ENCODE results near the gene PRB3. TPM values are rescaled to one million over a fixed set of nuclear protein-coding genes. Genes with fewer than 3 reads are reported as not detected.

The PRB3 gene
- total and polyA plus RNA-seq, 9 of the 15 experiments (the other 6 are each of a cell fraction or from before 2014, with no cell fraction given): 0.07 TPM; not detected in 8

- Histone ChIP-seq H3K4me1 (replicated peaks in 1 of 2; ENCODE audit: control insufficient read depth in 2 of 2, insufficient read depth in 2 of 2, low read length in 2 of 2) (no peaks in the 10 kb centered on the region), H3K4me3 (no peak overlapping the region), H4K20me1 (replicated peaks; ENCODE audit: control insufficient read depth, insufficient read depth, low read length) (no peaks in the 10 kb centered on the region), H3K36me3 (ENCODE audit: control insufficient read depth, insufficient read depth, low read length) (no peaks in the 10 kb centered on the region), H3K9ac (ENCODE audit: insufficient read depth in 1 of 2, low read depth in 2 of 2, low read length in 2 of 2) (no peak overlapping the region), H3K4me2 (ENCODE audit: insufficient read depth, low read length) (no peak overlapping the region), H3K27ac (ENCODE audit: extremely low read depth, low read depth, low read length) (no peak overlapping the region), H3K9me1 (ENCODE audit: control insufficient read depth, insufficient read depth, low read length) (no peaks in the 10 kb centered on the region), H2AFZ (ENCODE audit: low read depth, low read length) (no peak overlapping the region), H3K27me3 (ENCODE audit: control insufficient read depth in 2 of 2, insufficient read depth in 2 of 2, low read length in 2 of 2) (0 out of 5 replicates have a peak, but pooled peaks cover 0 to 3% of the 10 kb centered on the region in 2 experiments), H3K9me3 (replicated peaks; ENCODE audit: control insufficient read depth, insufficient read depth, low read depth, low read length) (no peaks in the 10 kb centered on the region), H3K79me2 (ENCODE audit: control insufficient read depth, insufficient read depth, low read length) (no peaks in the 10 kb centered on the region)
- 5% methylated on average over 4 of the region's 4 CpGs for WGBS (ENCODE audit: insufficient coverage, low coverage, missing lambda C conversion rate)
- no TSS peak for BruUV-seq (replicated peaks)
- CTCF ChIA-PET (ENCODE audit: low intra/inter-chr PET ratio): no interaction called here
- intact Hi-C loops (cut with micrococcal nuclease) (no loop called here), in situ Hi-C loops (cut with MboI) (no loop called here)
- POLR2A ChIA-PET: no interaction called here
- TF ChIP-seq ZNF12 (CRISPR knock-in tag; IDR thresholded peaks at IDR 0.05): no peak
- TF ChIP-seq FOXO4 (CRISPR knock-in tag; IDR thresholded peaks at IDR 0.05): no peak
- DNase-seq (ENCODE audit: extremely low read depth in 1 of 4, low spot score in 3 of 4): no peak
- no peak for ATAC-seq
- no peak for FAIRE-seq
Observed at GRCh38 chr12:11238275-11238674, 31.2 kb downstream of the PRB3 start.

GRCh38 chr12:11233532-11233931 lies 36.0 kb downstream of the PRB3 start:
- H3K4me2 ChIP-seq (ENCODE audit: insufficient read depth, low read length): no peak overlapping the region
- H3K36me3 ChIP-seq (ENCODE audit: control insufficient read depth, insufficient read depth, low read length): no peaks in the 10 kb centered on the region
- no peak for TF ChIP-seq BHLHE40 (IDR thresholded peaks at IDR 0.05; ENCODE audit: low read length)
- TF ChIP-seq TAF15 (IDR thresholded peaks at IDR 0.05; ENCODE audit: low read depth, low read length): no peak
- TF ChIP-seq, protein P1, sequence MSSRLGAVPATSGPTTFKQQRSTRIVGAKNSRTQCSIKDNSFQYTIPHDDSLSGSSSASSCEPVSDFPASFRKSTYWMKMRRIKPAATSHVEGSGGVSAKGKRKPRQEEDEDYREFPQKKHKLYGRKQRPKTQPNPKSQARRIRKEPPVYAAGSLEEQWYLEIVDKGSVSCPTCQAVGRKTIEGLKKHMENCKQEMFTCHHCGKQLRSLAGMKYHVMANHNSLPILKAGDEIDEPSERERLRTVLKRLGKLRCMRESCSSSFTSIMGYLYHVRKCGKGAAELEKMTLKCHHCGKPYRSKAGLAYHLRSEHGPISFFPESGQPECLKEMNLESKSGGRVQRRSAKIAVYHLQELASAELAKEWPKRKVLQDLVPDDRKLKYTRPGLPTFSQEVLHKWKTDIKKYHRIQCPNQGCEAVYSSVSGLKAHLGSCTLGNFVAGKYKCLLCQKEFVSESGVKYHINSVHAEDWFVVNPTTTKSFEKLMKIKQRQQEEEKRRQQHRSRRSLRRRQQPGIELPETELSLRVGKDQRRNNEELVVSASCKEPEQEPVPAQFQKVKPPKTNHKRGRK (tag; IDR thresholded peaks at IDR 0.05): no peak
- no peak for TF ChIP-seq HMGXB4 (CRISPR knock-in tag; IDR thresholded peaks at IDR 0.05)
- no peak for TF ChIP-seq ATF7 (IDR thresholded peaks at IDR 0.05)
- TF ChIP-seq MAFF (IDR thresholded peaks at IDR 0.05; ENCODE audit: low read length): no peak
- TF ChIP-seq SPI1 (IDR thresholded peaks at IDR 0.05; ENCODE audit: borderline replicate concordance, low read depth, low read length): no peak
- no peak for TF ChIP-seq SMARCB1 (IDR thresholded peaks at IDR 0.05; ENCODE audit: insufficient read length, low read depth)
- POLR2A ChIA-PET: no interaction called here
- FAIRE-seq (no peak), DNase-seq (ENCODE audit: extremely low read depth in 1 of 4, low spot score in 3 of 4) (no peak), ATAC-seq (no peak)
- BruUV-seq (replicated peaks): no TSS peak
- no peaks in the 10 kb centered on the region for H3K9me1 ChIP-seq (ENCODE audit: control insufficient read depth, insufficient read depth, low read length)
- 0% methylated on average over 5 of the region's 5 CpGs for WGBS (ENCODE audit: insufficient coverage, low coverage, missing lambda C conversion rate)
- H3K9ac ChIP-seq (ENCODE audit: insufficient read depth in 1 of 2, low read depth in 2 of 2, low read length in 2 of 2): no peak overlapping the region
- H3K79me2 ChIP-seq (ENCODE audit: control insufficient read depth, insufficient read depth, low read length): no peaks in the 10 kb centered on the region
- H3K27ac ChIP-seq (ENCODE audit: extremely low read depth, low read depth, low read length): no peak overlapping the region
- in situ Hi-C loops (cut with MboI) (loop anchor here (5.0 kb wide), 1 partner anchor 254 kb away; no protein-coding TSS in a partner anchor), intact Hi-C loops (cut with micrococcal nuclease) (no loop called here)
- no peaks in the 10 kb centered on the region for H3K4me1 ChIP-seq (replicated peaks in 1 of 2; ENCODE audit: control insufficient read depth in 2 of 2, insufficient read depth in 2 of 2, low read length in 2 of 2)
- CTCF ChIA-PET (ENCODE audit: low intra/inter-chr PET ratio): no interaction called here
- 0 out of 5 replicates have a peak, but pooled peaks cover 0 to 3% of the 10 kb centered on the region in 2 experiments for H3K27me3 ChIP-seq (ENCODE audit: control insufficient read depth in 2 of 2, insufficient read depth in 2 of 2, low read length in 2 of 2)
- no peaks in the 10 kb centered on the region for H4K20me1 ChIP-seq (replicated peaks; ENCODE audit: control insufficient read depth, insufficient read depth, low read length)
- H3K9me3 ChIP-seq (replicated peaks; ENCODE audit: control insufficient read depth, insufficient read depth, low read depth, low read length): no peaks in the 10 kb centered on the region
- H2AFZ ChIP-seq (ENCODE audit: low read depth, low read length): no peak overlapping the region
- H3K4me3 ChIP-seq: no peak overlapping the region

Data from K562 (cell line).